GM04503 (cell line): ENCODE results near the gene OR56B4.

Source experiments
- DNase-seq: peaks from one replicate; pipeline ENCODE4 v3.0.0-alpha.2; 2012; ENCODE audit warnings: low read depth

Gene OR56B4

GRCh38 chr11:6151117-6151516, 43.6 kb downstream of the OR56B4 start:
- DNase-seq = no peak

GRCh38 chr11:6152126-6152525, 44.6 kb downstream of the OR56B4 start:
- no peak for DNase-seq

GRCh38 chr11:6156628-6157359, 49.3 kb downstream of the OR56B4 start:
- DNase-seq = no peak
